Endometrial microvascular endothelial cells (primary cell): Measurements from ENCODE around the gene COPZ2. TPM values are rescaled to one million over a fixed set of nuclear protein-coding genes. Genes with fewer than 3 reads are reported as not detected.
"Not testable (repeated sequence)": the region's sequence is repeated elsewhere in the genome, so short reads cannot be mapped to it uniquely, and the experiment has no call there.

Experiments
- in situ Hi-C: cut with HindIII; loops from 2 replicates; pipeline ENCODE4 v1.10.0; 2017; ENCODE audit warnings: low sequenced_read_pairs, low pct_unique_long_range_greater_than_20kb; ENCODE audit errors: inconsistent ontology term
- total RNA-seq: library from RNA; depleted of rRNA; stranded (reverse); fragments of >200 nt; gene quantifications from one replicate; pipeline ENCODE4 v1.2.3, GENCODE V29; 2015; ENCODE audit errors: inconsistent ontology term

Gene COPZ2
- total RNA-seq, 1 donor from 2014 or later = 18.2 TPM

GRCh38 chr17:48013876-48014594 lies 23.6 kb downstream of the COPZ2 start:
- in situ Hi-C loops = no loop called here

GRCh38 chr17:48012654-48013053 lies 24.9 kb downstream of the COPZ2 start:
- in situ Hi-C loops = no loop called here

- in situ Hi-C loops = no loop called here
Observed at GRCh38 chr17:48012151-48012520, 25.5 kb downstream of the COPZ2 start.

- in situ Hi-C loops = no loop called here
Observed at GRCh38 chr17:48011405-48012150, 26.0 kb downstream of the COPZ2 start.

GRCh38 chr17:48010193-48010592 lies 27.4 kb downstream of the COPZ2 start:
- in situ Hi-C loops = no loop called here

GRCh38 chr17:48006936-48007709 lies 30.5 kb downstream of the COPZ2 start:
- in situ Hi-C loops = no loop called here

GRCh38 chr17:48004983-48005382 lies 32.6 kb downstream of the COPZ2 start:
- in situ Hi-C loops = no loop called here

- in situ Hi-C loops = no loop called here
Observed at GRCh38 chr17:48003417-48004151, 34.0 kb downstream of the COPZ2 start.

- in situ Hi-C loops = no loop called here
Observed at GRCh38 chr17:48002916-48003416, 34.6 kb downstream of the COPZ2 start.

- in situ Hi-C loops = no loop called here
Observed at GRCh38 chr17:48002266-48002915, 35.2 kb downstream of the COPZ2 start.

GRCh38 chr17:48001657-48002056 lies 35.9 kb downstream of the COPZ2 start:
- in situ Hi-C loops = not testable (repeated sequence)

GRCh38 chr17:48001197-48001596 lies 36.4 kb downstream of the COPZ2 start:
- in situ Hi-C loops = no loop called here

- in situ Hi-C loops = no loop called here
Observed at GRCh38 chr17:47999582-47999981, 38.0 kb downstream of the COPZ2 start.

GRCh38 chr17:47998044-47998443 lies 39.6 kb downstream of the COPZ2 start:
- in situ Hi-C loops = no loop called here

GRCh38 chr17:47997586-47997985 lies 40.0 kb downstream of the COPZ2 start:
- in situ Hi-C loops = no loop called here

- in situ Hi-C loops = no loop called here
Observed at GRCh38 chr17:47996201-47996600, 41.4 kb downstream of the COPZ2 start.

- in situ Hi-C loops = no loop called here
Observed at GRCh38 chr17:47995241-47995935, 42.2 kb downstream of the COPZ2 start.

- in situ Hi-C loops = no loop called here
Observed at GRCh38 chr17:47994724-47995123, 42.9 kb downstream of the COPZ2 start.
